KOPT-K1 (cell line): ENCODE data around the gene BMPR1B.

ENCODE experiments used
- H3K27ac ChIP-seq: fragments of 200-600 bp; sonication (generic); 2 replicates; pipeline ENCODE4 v1.5.1; 2016; ENCODE audit warnings: antibody characterized with exemption, mild to moderate bottlenecking, low read depth, low read length; ENCODE audit not compliant: poor library complexity, severe bottlenecking
- H3K36me3 ChIP-seq: fragments of 200-600 bp; sonication (generic); 2 replicates; pipeline ENCODE4 v1.5.1; 2017; ENCODE audit warnings: antibody characterized with exemption, mild to moderate bottlenecking, low read length, moderate library complexity; ENCODE audit not compliant: insufficient read depth
- H3K9me3 ChIP-seq: fragments of 200-600 bp; sonication (generic); 2 replicates; pipeline ENCODE4 v1.5.1; 2017; ENCODE audit warnings: antibody characterized with exemption, low read length, mild to moderate bottlenecking; ENCODE audit not compliant: insufficient read depth, poor library complexity, severe bottlenecking

The BMPR1B gene

GRCh38 chr4:94757192-94758140, at the start of gene BMPR1B:
BMPR1B (plus strand) TSS chr4:94757955; CDS start chr4:95104425, 346,470 bp downstream.
- H3K27ac ChIP-seq, result no peak within 1 kb of the TSS

GRCh38 chr4:94711635-94712034, 46.1 kb upstream of the BMPR1B start:
- Histone ChIP-seq H3K27ac (no peak overlapping the region), H3K36me3 (no peaks in the 10 kb centered on the region), H3K9me3 (no peaks in the 10 kb centered on the region)

More at GRCh38 chr4:94757192-94758140, at the start of gene BMPR1B:
- peaks cover 5% of the 10 kb centered on the region for H3K9me3 ChIP-seq
- no peaks in the 10 kb centered on the region for H3K36me3 ChIP-seq

- Histone ChIP-seq H3K27ac (no peak overlapping the region), H3K36me3 (no peaks in the 10 kb centered on the region), H3K9me3 (no peaks in the 10 kb centered on the region)
These were observed 43.2 kb upstream of the BMPR1B start for GRCh38 chr4:94714365-94715160.

- H3K27ac ChIP-seq, result no peak overlapping the region
- no peaks in the 10 kb centered on the region for H3K9me3 ChIP-seq
- H3K36me3 ChIP-seq, result no peaks in the 10 kb centered on the region
These were observed 42.0 kb upstream of the BMPR1B start for GRCh38 chr4:94715726-94716125.

GRCh38 chr4:94721310-94721709, 36.4 kb upstream of the BMPR1B start:
- H3K27ac ChIP-seq, result no peak overlapping the region
- no peaks in the 10 kb centered on the region for H3K36me3 ChIP-seq
- H3K9me3 ChIP-seq, result no peaks in the 10 kb centered on the region

- H3K27ac ChIP-seq, result no peak overlapping the region
- no peaks in the 10 kb centered on the region for H3K36me3 ChIP-seq
- no peaks in the 10 kb centered on the region for H3K9me3 ChIP-seq
These were observed 35.5 kb upstream of the BMPR1B start for GRCh38 chr4:94722270-94722669.

- Histone ChIP-seq H3K36me3 (no peaks in the 10 kb centered on the region), H3K27ac (no peak overlapping the region)
These were observed 35.0 kb upstream of the BMPR1B start for GRCh38 chr4:94722748-94723147.

GRCh38 chr4:94724016-94724790, 33.6 kb upstream of the BMPR1B start:
- Histone ChIP-seq H3K9me3 (no peaks in the 10 kb centered on the region), H3K27ac (no peak overlapping the region), H3K36me3 (no peaks in the 10 kb centered on the region)

More at GRCh38 chr4:94722748-94723147, 35.0 kb upstream of the BMPR1B start:
- no peaks in the 10 kb centered on the region for H3K9me3 ChIP-seq

GRCh38 chr4:94726524-94727123, 31.1 kb upstream of the BMPR1B start:
- Histone ChIP-seq H3K9me3 (no peaks in the 10 kb centered on the region), H3K36me3 (no peaks in the 10 kb centered on the region), H3K27ac (no peak overlapping the region)

- H3K36me3 ChIP-seq, result no peaks in the 10 kb centered on the region
- no peak overlapping the region for H3K27ac ChIP-seq
- H3K9me3 ChIP-seq, result no peaks in the 10 kb centered on the region
These were observed 29.5 kb upstream of the BMPR1B start for GRCh38 chr4:94728056-94728766.

- Histone ChIP-seq H3K9me3 (no peaks in the 10 kb centered on the region), H3K36me3 (no peaks in the 10 kb centered on the region), H3K27ac (no peak overlapping the region)
These were observed 25.4 kb upstream of the BMPR1B start for GRCh38 chr4:94732358-94732698.

GRCh38 chr4:94739741-94740140, 18.0 kb upstream of the BMPR1B start:
- H3K9me3 ChIP-seq, result no peaks in the 10 kb centered on the region
- no peaks in the 10 kb centered on the region for H3K36me3 ChIP-seq
- no peak overlapping the region for H3K27ac ChIP-seq

- no peaks in the 10 kb centered on the region for H3K36me3 ChIP-seq
- H3K9me3 ChIP-seq, result no peaks in the 10 kb centered on the region
- H3K27ac ChIP-seq, result no peak overlapping the region
These were observed 16.5 kb upstream of the BMPR1B start for GRCh38 chr4:94741304-94741703.

GRCh38 chr4:94743838-94744237, 13.9 kb upstream of the BMPR1B start:
- Histone ChIP-seq H3K9me3 (no peaks in the 10 kb centered on the region), H3K27ac (no peak overlapping the region), H3K36me3 (no peaks in the 10 kb centered on the region)
